Kidney (tissue), 14 donors: ENCODE data around the gene CHST5. TPM values are rescaled to one million over a fixed set of nuclear protein-coding genes. Genes with fewer than 3 reads are reported as not detected.
"Not testable (repeated sequence)": the region's sequence is repeated elsewhere in the genome, so short reads cannot be mapped to it uniquely, and the experiment has no call there.

Experiments used
- DNase-seq, 5 donors: peaks; one replicate each; pipeline ENCODE4 v3.0.0-alpha.2; 2013 to 2020
- FAIRE-seq: peaks from 2 replicates; lab custom pipeline; 2012; peaks lifted over from hg19 to GRCh38; lab: Jason Lieb, UNC
- H3K27ac ChIP-seq, 2 donors: one replicate each; pipeline ENCODE4 v1.7.0; 2013; ENCODE audit warnings: low read depth in 2 of 2, low read length in 2 of 2, inconsistent platforms in 1 of 2
- H3K27me3 ChIP-seq: one replicate; pipeline ENCODE4 v1.7.1; 2013; ENCODE audit warnings: low read length, inconsistent platforms; ENCODE audit not compliant: control insufficient read depth, insufficient read depth
- H3K36me3 ChIP-seq, 3 donors: one replicate each; pipeline versions ENCODE4 v1.7.0 to v1.7.1; 2013; ENCODE audit warnings: low read length in 3 of 3, control low read depth in 1 of 3, inconsistent platforms in 1 of 3; ENCODE audit not compliant: insufficient read depth in 3 of 3, control insufficient read depth in 2 of 3
- H3K4me1 ChIP-seq, 3 donors: one replicate each; pipeline versions ENCODE4 v1.7.0 to v1.7.1; 2013; ENCODE audit warnings: low read length in 3 of 3, inconsistent platforms in 1 of 3, low read depth in 1 of 3; ENCODE audit not compliant: control insufficient read depth in 2 of 3, insufficient read depth in 2 of 3
- H3K4me3 ChIP-seq, 3 donors: one replicate each; pipeline versions ENCODE4 v1.7.0 to v1.8.1; 2013; ENCODE audit warnings: low read length in 3 of 3, control low read depth in 1 of 3, inconsistent platforms in 1 of 3
- H3K9ac ChIP-seq, 3 donors: one replicate each; pipeline versions ENCODE4 v1.7.0 to v1.7.1; 2013; ENCODE audit warnings: low read length in 3 of 3, control low read depth in 1 of 3, inconsistent platforms in 1 of 3
- H3K9me3 ChIP-seq, 3 donors: one replicate each; pipeline versions ENCODE4 v1.7.0 to v1.7.1; 2013; ENCODE audit warnings: low read length in 3 of 3, control low read depth in 1 of 3, inconsistent platforms in 1 of 3; ENCODE audit not compliant: control insufficient read depth in 2 of 3, insufficient read depth in 1 of 3
- intact Hi-C: fragments of 100-400 bp; cut with DNase I; formaldehyde crosslinking; loops from one replicate; pipeline ENCODE4 v1.11.1; 2022
- polyA plus RNA-seq: library from polyadenylated mRNA; stranded (reverse); fragments of 350-450 nt; fragmentation: Illumina TruSeq; extraction: RNeasy Lipid Tissue Mini Kit (QIAGEN cat#74804); gene quantifications from one replicate; pipeline ENCODE4 v1.2.3, GENCODE V29; 2014; ENCODE audit warnings: low read depth, low replicate concordance; ENCODE audit not compliant: insufficient read depth
- total RNA-seq: library from RNA; stranded (reverse); fragmentation: NEBNext Ultra II Directional; extraction: Animal tissue kit (Norgen Biotek cat#: 25700); gene quantifications from one replicate; pipeline ENCODE4 v1.2.1, GENCODE V29; 2021
- TF ChIP-seq, protein P1 (sequence below): IDR thresholded peaks from 3 replicates; pipeline ENCODE4 v1.5.1; 2012; ENCODE audit warnings: mild to moderate bottlenecking, moderate library complexity, borderline replicate concordance; ENCODE audit not compliant: insufficient read depth; ENCODE audit errors: extremely low read depth
- donor health status: control.
- donor health status: control.
- donor health status: control.
- donor health status: control.
- donor health status: control.
- donor health status: DM: yes; HTN: yes; CAD: no.
- donor health status: Normal renal cell carcinoma (clear cell type).

Gene CHST5
- total and polyA plus RNA-seq, 2 donors from 2014 or later = 0.13 to 0.28 TPM

DNA sequence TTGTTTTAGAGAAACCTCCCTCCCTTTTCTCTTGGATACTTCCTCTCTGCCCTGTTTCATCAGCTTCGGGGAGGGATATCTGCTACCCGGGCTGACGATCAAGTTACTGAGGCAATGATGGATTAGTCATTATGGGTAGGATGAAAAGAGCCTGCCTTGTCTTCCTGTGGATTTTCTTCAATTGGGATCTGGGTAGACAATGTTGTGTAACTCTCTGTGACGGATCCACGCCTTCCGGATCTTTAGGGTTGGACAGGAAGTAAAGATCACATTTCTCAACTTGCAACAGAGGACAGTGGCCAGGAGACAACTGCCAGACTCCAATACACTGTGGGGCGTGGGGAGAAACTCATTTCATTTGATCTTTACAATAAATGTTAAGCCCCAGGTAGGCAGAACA is 29.3 kb downstream of the CHST5 start:
- DNase-seq (peak in 4 of 5 donors; percentile 14 to 60 (median 29)), FAIRE-seq (no peak)
- Histone ChIP-seq H3K4me3 (no peak overlapping the region), H3K27ac (no peak overlapping the region), H3K36me3 (no peaks in the 10 kb centered on the region), H3K27me3 (no peaks in the 10 kb centered on the region), H3K4me1 (no peaks in the 10 kb centered on the region), H3K9me3 (no peaks in the 10 kb centered on the region), H3K9ac (no peak overlapping the region)
- TF ChIP-seq, protein P1, sequence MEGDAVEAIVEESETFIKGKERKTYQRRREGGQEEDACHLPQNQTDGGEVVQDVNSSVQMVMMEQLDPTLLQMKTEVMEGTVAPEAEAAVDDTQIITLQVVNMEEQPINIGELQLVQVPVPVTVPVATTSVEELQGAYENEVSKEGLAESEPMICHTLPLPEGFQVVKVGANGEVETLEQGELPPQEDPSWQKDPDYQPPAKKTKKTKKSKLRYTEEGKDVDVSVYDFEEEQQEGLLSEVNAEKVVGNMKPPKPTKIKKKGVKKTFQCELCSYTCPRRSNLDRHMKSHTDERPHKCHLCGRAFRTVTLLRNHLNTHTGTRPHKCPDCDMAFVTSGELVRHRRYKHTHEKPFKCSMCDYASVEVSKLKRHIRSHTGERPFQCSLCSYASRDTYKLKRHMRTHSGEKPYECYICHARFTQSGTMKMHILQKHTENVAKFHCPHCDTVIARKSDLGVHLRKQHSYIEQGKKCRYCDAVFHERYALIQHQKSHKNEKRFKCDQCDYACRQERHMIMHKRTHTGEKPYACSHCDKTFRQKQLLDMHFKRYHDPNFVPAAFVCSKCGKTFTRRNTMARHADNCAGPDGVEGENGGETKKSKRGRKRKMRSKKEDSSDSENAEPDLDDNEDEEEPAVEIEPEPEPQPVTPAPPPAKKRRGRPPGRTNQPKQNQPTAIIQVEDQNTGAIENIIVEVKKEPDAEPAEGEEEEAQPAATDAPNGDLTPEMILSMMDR = no peak
- intact Hi-C loops = no loop called here

DNA sequence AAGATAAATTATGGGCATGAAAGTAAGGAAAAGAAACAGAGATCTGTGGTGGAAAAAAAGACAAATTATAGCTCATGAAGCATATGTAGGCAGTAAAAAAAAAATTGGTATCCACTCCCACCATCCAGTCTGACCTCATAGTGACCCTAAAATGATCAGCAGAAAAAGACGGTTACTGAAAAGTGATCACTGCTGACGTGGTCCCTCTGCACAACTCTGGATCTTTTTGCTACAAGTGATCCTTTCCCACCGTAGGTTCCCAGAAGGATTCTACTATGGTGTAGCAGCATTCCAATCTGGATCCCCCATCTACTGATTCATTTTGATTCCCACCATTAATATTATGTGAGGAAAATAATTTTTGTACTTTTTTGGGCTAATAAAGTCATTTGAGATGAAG is 29.8 kb downstream of the CHST5 start:
- Histone ChIP-seq H3K4me1 (no peaks in the 10 kb centered on the region), H3K27ac (no peak overlapping the region), H3K9me3 (no peaks in the 10 kb centered on the region), H3K9ac (no peak overlapping the region), H3K4me3 (no peak overlapping the region), H3K27me3 (no peaks in the 10 kb centered on the region), H3K36me3 (no peaks in the 10 kb centered on the region)
- FAIRE-seq (no peak), DNase-seq (no peak)
- intact Hi-C loops = no loop called here
- TF ChIP-seq, protein P1 = no peak

DNA sequence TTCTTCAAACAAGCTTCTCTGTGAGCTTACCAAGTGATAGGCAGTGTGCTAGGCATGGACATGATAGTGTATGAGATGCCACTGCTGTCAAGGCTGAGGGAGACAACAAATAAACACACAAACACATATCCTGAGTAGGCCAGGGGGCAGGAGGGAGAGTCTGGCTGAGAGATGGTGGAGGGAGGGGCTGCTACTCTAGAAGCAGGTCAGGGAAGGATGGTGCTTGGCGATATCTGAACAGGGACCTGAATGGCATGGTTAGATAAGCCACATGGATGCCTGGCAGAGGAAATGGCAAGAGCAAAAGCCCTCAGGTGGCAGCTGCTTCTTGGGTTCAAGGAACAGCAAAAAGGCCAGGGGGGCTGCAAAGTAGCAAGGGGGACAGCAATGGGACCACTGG is 32.1 kb downstream of the CHST5 start:
- Histone ChIP-seq H3K4me1 (no peaks in the 10 kb centered on the region), H3K4me3 (no peak overlapping the region), H3K9me3 (no peaks in the 10 kb centered on the region), H3K9ac (no peak overlapping the region), H3K36me3 (no peaks in the 10 kb centered on the region), H3K27me3 (no peaks in the 10 kb centered on the region), H3K27ac (no peak overlapping the region)
- DNase-seq (peak in 1 of 5 donors; percentile 22), FAIRE-seq (no peak)
- TF ChIP-seq, protein P1 = no peak
- intact Hi-C loops = no loop called here

DNA sequence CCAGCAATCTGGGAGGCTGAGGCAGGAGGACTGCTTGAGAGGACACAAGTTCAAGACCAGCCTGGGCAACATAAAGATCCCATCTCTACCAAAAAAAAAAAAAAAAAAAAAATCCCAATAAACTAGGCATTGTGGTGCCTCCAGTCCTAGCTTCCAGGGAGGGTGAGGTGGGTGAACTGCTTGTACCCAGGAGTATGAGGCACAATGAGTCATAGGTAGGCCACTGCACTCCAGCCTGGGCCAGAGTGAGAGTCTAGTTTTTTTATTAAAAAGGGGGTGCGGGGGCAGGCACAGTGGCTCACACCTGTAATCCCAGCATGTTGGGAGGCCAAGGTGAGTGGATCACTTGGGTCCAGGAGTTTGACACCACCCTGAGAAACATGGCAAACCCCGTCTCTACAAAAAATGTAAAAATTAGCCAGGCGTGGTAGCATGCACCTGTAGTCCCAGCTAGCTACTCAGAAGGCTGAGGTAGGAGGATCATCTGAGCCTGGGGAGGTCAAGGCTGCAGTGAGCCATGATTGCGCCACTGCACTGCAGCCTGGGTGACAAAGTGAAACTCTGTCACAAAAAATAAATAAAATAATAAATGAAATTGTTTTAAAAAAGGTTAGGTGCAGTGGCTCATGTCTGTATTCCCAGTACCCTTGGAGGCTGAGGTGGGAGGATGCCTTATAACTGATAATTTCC is 32.8 kb downstream of the CHST5 start:
- TF ChIP-seq, protein P1 = no peak
- DNase-seq (peak in 1 of 5 donors; percentile 13), FAIRE-seq (no peak)
- H3K36me3 ChIP-seq = no peaks in the 10 kb centered on the region
- H3K27ac ChIP-seq = no peak overlapping the region
- intact Hi-C loops = no loop called here
- no peak overlapping the region for H3K9ac ChIP-seq
- H3K27me3 ChIP-seq = no peaks in the 10 kb centered on the region
- H3K4me1 ChIP-seq = no peaks in the 10 kb centered on the region
- H3K9me3 ChIP-seq = no peaks in the 10 kb centered on the region
- no peak overlapping the region for H3K4me3 ChIP-seq

DNA sequence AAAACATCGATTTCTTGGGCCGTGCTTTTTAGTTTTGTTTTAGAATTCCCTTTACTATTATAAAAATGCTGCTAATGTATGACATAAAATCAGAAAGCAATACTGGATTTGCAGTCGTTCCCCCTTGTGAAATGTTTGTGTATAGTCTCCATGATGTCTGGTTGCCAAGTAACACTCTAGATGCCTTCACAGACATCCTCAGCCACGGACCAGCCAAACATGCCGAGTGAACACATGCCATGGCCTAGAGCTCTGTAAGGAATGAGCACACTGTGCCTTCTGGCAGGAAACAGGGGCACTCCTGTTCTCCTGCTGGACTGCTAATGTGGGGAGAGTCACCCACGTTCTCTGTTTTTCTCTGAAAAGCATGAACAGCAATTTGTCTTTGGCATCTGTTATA is 34.1 kb downstream of the CHST5 start:
- intact Hi-C loops = not testable (repeated sequence)

More for the DNA sequence above, 34.1 kb downstream of the CHST5 start:
- H3K4me1 ChIP-seq, H3K27ac ChIP-seq, H3K9ac ChIP-seq, H3K4me3 ChIP-seq, H3K36me3 ChIP-seq, H3K9me3 ChIP-seq, DNase-seq, H3K27me3 ChIP-seq, FAIRE-seq: not testable (repeated sequence)
